GM12878 (cell line): ENCODE measurements around the gene CLDN34. TPM values are rescaled to one million over a fixed set of nuclear protein-coding genes. Genes with fewer than 3 reads are reported as not detected.

ENCODE experiments used
- BACH1 ChIP-seq: fragments of 450-650 bp; IDR thresholded peaks from 2 replicates; pipeline ENCODE4 v1.6.1; 2017; ENCODE audit warnings: mild to moderate bottlenecking, borderline replicate concordance
- CUX1 ChIP-seq: IDR thresholded peaks from 2 replicates; pipeline ENCODE4 v1.6.1; 2012; ENCODE audit warnings: improper control_type of control experiment, low read depth, low read length; ENCODE audit not compliant: insufficient replicate concordance
- GATAD2B ChIP-seq: fragments of 450-650 bp; conservative IDR thresholded peaks from 2 replicates; pipeline ENCODE4 v1.6.1; 2017; ENCODE audit warnings: low read depth, mild to moderate bottlenecking, moderate library complexity
- HDGF ChIP-seq: fragments of 450-650 bp; IDR thresholded peaks from 2 replicates; pipeline ENCODE4 v1.6.1; 2016; ENCODE audit warnings: antibody characterized with exemption
- IKZF1 ChIP-seq: fragments of 450-650 bp; conservative IDR thresholded peaks from 2 replicates; pipeline ENCODE4 v1.6.1; 2017; ENCODE audit warnings: antibody characterized with exemption, mild to moderate bottlenecking
- IKZF2 ChIP-seq, 2 experiments: fragments of 450-650 bp; IDR thresholded peaks; 2 replicates each; pipeline ENCODE4 v1.6.1; 2017; ENCODE audit warnings: mild to moderate bottlenecking in 2 of 2, moderate library complexity in 2 of 2
- JUNB ChIP-seq: IDR thresholded peaks from 2 replicates; pipeline ENCODE4 v1.6.1; 2016; ENCODE audit warnings: antibody characterized with exemption, mild to moderate bottlenecking
- KLF5 ChIP-seq: fragments of 450-650 bp; IDR thresholded peaks from 2 replicates; pipeline ENCODE4 v1.6.1; 2014; ENCODE audit warnings: mild to moderate bottlenecking; ENCODE audit not compliant: partially characterized antibody
- MEF2B ChIP-seq: fragments of 450-650 bp; IDR thresholded peaks from 2 replicates; pipeline ENCODE4 v1.6.1; 2018; ENCODE audit warnings: mild to moderate bottlenecking, moderate library complexity; ENCODE audit not compliant: partially characterized antibody, poor library complexity, severe bottlenecking
- MTA3 ChIP-seq: IDR thresholded peaks from 2 replicates; pipeline ENCODE4 v1.6.1; 2012; ENCODE audit warnings: low read length, inconsistent platforms, borderline replicate concordance
- NFXL1 ChIP-seq: fragments of 450-650 bp; IDR thresholded peaks from 2 replicates; pipeline ENCODE4 v1.6.1; 2017; ENCODE audit warnings: antibody characterized with exemption, mild to moderate bottlenecking, borderline replicate concordance
- NRF1 ChIP-seq: conservative IDR thresholded peaks from 2 replicates; pipeline ENCODE4 v1.6.1; 2011; ENCODE audit warnings: mild to moderate bottlenecking, low read depth, low read length, improper control_type of control experiment
- SIX5 ChIP-seq: IDR thresholded peaks from 2 replicates; pipeline ENCODE4 v1.6.1; 2011; ENCODE audit warnings: mild to moderate bottlenecking, low read depth, low read length, moderate library complexity; ENCODE audit not compliant: severe bottlenecking
- SUZ12 ChIP-seq: fragments of 200-600 bp; sonication (generic); IDR thresholded peaks from one replicate; pipeline ENCODE4 v1.6.1; 2018; ENCODE audit warnings: antibody characterized with exemption, mild to moderate bottlenecking; ENCODE audit not compliant: unreplicated experiment
- TAF1 ChIP-seq: IDR thresholded peaks from 2 replicates; pipeline ENCODE4 v1.6.1; 2011; ENCODE audit warnings: mild to moderate bottlenecking, low read depth, low read length, borderline replicate concordance
- YBX1 ChIP-seq: fragments of 450-650 bp; IDR thresholded peaks from 2 replicates; pipeline ENCODE4 v1.6.1; 2016; ENCODE audit warnings: antibody characterized with exemption
- YY1 ChIP-seq: IDR thresholded peaks from 2 replicates; pipeline ENCODE4 v1.6.1; 2011; ENCODE audit warnings: low read depth, mild to moderate bottlenecking, low read length
- ZBTB11 ChIP-seq: fragments of 450-650 bp; formaldehyde crosslinking; IDR thresholded peaks from 2 replicates; pipeline ENCODE4 v1.5.0; 2022; ENCODE audit warnings: mild to moderate bottlenecking, missing genetic modification characterization
- ZBTB33 ChIP-seq: fragments of 450-650 bp; IDR thresholded peaks from 2 replicates; pipeline ENCODE4 v1.6.1; 2017; ENCODE audit warnings: mild to moderate bottlenecking
- ZZZ3 ChIP-seq: IDR thresholded peaks from 2 replicates; pipeline ENCODE4 v1.6.1; 2011; ENCODE audit warnings: low read depth; ENCODE audit not compliant: control insufficient read depth, insufficient read length
- polyA plus RNA-seq, 11 experiments: library from polyadenylated mRNA; depleted of rRNA in 4 of 11; unstranded in 6 of 11; stranded (reverse) in 5 of 11; fragments of >200 nt; fragmentation: Nextera tagmentation in 4 of 11; fragmentation: Illumina TruSeq in 1 of 11; extraction: Ambion mirVana in 4 of 11; extraction: Trizol in 1 of 11; gene quantifications; 1 replicate in 1 of 11; 2 replicates in 10 of 11; pipeline versions ENCODE4 v1.2.1 to v1.2.3, GENCODE V29; 2011 to 2016; ENCODE audit warnings: inconsistent platforms in 2 of 11, missing spikeins in 2 of 11, low read depth in 1 of 11
- total RNA-seq, 4 experiments: library from RNA; depleted of rRNA in 3 of 4; stranded (reverse); fragments of >200 nt in 3 of 4; fragmentation: Illumina TruSeq in 1 of 4; extraction: Trizol in 1 of 4; gene quantifications; 2 replicates each; pipeline versions ENCODE4 v1.2.1 to v1.2.3, GENCODE V29; 2013 to 2021

CLDN34 gene
- total and polyA plus RNA-seq, 10 of the 15 experiments (the other 5 are each of a cell fraction or from before 2014, with no cell fraction given), result not detected

GRCh38 chrX:10014462-10015354 is 47.5 kb downstream of the CLDN34 start (continued):
- TF ChIP-seq ZBTB11 (CRISPR knock-in tag) (no peak), ZZZ3 (no peak), NFXL1 (peak; percentile 94), BACH1 (peak; percentile 96), YY1 (peak; percentile 85), TAF1 (0 out of 2 replicates have a peak, but pooled peaks have one; percentile 34), GATAD2B (peak; percentile 20; the same call in 1 of the 2 replicates), SUZ12 (no peak), KLF5 (peak; percentile 30), SIX5 (no peak), NRF1 (no peak), ZBTB33 (no peak), MEF2B (peak; percentile 63), HDGF (peak; percentile 12; the same call in 1 of the 2 replicates), IKZF1 (peak; percentile 92), CUX1 (no peak), YBX1 (no peak), JUNB (no peak), MTA3 (no peak), IKZF2 (IDR thresholded peaks at IDR 0.05) (peak; percentile 75 to 77)
